K562 (cell line): Measurements from ENCODE around the gene DAZAP1. TPM values are rescaled to one million over a fixed set of nuclear protein-coding genes. Genes with fewer than 3 reads are reported as not detected.

Experiments
- ATAC-seq: fragments of 200-7000 bp; cut with Tn5 transposase; 3 replicates; pipeline ENCODE4 v1.9.1; 2020; ENCODE audit warnings: moderate library complexity
- BruUV-seq: library from RNA; stranded (reverse); fragments of 400-500 nt; replicated peaks from 2 replicates; lab custom pipeline; 2021; lab: Mats Ljungman, UMichigan
- CTCF ChIA-PET: fragments of 300-600 bp; formaldehyde crosslinking; extraction: SDS; loops from one replicate; lab custom pipeline; 2021; ENCODE audit warnings: low intra/inter-chr PET ratio; lab: Yijun Ruan, JAX
- POLR2A ChIA-PET: fragments of 300-600, 350-650 bp; sonication (Branson Sonifier 250); formaldehyde crosslinking; extraction: SDS; loops from one replicate; lab custom pipeline; 2021; ENCODE audit warnings: antibody characterized with exemption, inconsistent platforms; lab: Yijun Ruan, JAX
- DNase-seq, 4 experiments: peaks; one replicate each; pipeline versions ENCODE4 v3.0.0 to v3.0.0-alpha.2; 2011 to 2018; ENCODE audit warnings: low spot score in 3 of 4, mixed read lengths in 3 of 4; ENCODE audit errors: extremely low read depth in 1 of 4
- FAIRE-seq: peaks from 2 replicates; lab custom pipeline; 2011; peaks lifted over from hg19 to GRCh38; lab: Jason Lieb, UNC
- H2AFZ ChIP-seq: 2 replicates; pipeline ENCODE4 v1.6.0; 2011; ENCODE audit warnings: low read depth, low read length, control low read depth, inconsistent platforms
- H3K27ac ChIP-seq: fragments of 200-600 bp; 3 replicates; pipeline ENCODE4 v1.8.0; 2011; ENCODE audit warnings: low read depth, mild to moderate bottlenecking, control low read depth, inconsistent platforms, low read length, moderate library complexity, mixed read lengths; ENCODE audit errors: extremely low read depth
- H3K27me3 ChIP-seq, 2 experiments: fragments of 300-600 bp in 1 of 2; 2 replicates in 1 of 2; 3 replicates in 1 of 2; pipeline versions ENCODE4 v1.6.0 to v1.8.0; 2011; ENCODE audit warnings: inconsistent platforms in 2 of 2, low read length in 2 of 2, mild to moderate bottlenecking in 1 of 2, mixed read lengths in 1 of 2, moderate library complexity in 1 of 2; ENCODE audit not compliant: control insufficient read depth in 2 of 2, insufficient read depth in 2 of 2
- H3K36me3 ChIP-seq: fragments of 300-600 bp; 3 replicates; pipeline ENCODE4 v1.8.0; 2011; ENCODE audit warnings: mild to moderate bottlenecking, low read length, inconsistent platforms; ENCODE audit not compliant: control insufficient read depth, insufficient read depth
- H3K4me1 ChIP-seq, 2 experiments: fragments of 200-600 bp in 1 of 2; replicated peaks in 1 of 2; 2 replicates in 1 of 2; 3 replicates in 1 of 2; pipeline versions ENCODE4 v1.5.1 to v1.8.0; 2011; ENCODE audit warnings: inconsistent platforms in 2 of 2, low read length in 2 of 2, mild to moderate bottlenecking in 1 of 2, mixed read lengths in 1 of 2, moderate library complexity in 1 of 2; ENCODE audit not compliant: control insufficient read depth in 2 of 2, insufficient read depth in 2 of 2
- H3K4me2 ChIP-seq: 2 replicates; pipeline ENCODE4 v1.6.1; 2011; ENCODE audit warnings: low read length, control low read depth, inconsistent platforms, mixed read lengths; ENCODE audit not compliant: insufficient read depth
- H3K4me3 ChIP-seq: fragments of 200-600 bp; sonication (generic), shearing (Covaris generic); 2 replicates; pipeline ENCODE4 v1.5.1; 2016; ENCODE audit warnings: control low read depth, inconsistent platforms
- H3K79me2 ChIP-seq: fragments of 200-600 bp; 3 replicates; pipeline ENCODE4 v1.8.0; 2011; ENCODE audit warnings: low read length, inconsistent platforms; ENCODE audit not compliant: control insufficient read depth, insufficient read depth
- H3K9ac ChIP-seq, 2 experiments: 2 replicates each; pipeline versions ENCODE4 v1.6.0 to v1.6.1; 2011; ENCODE audit warnings: low read depth in 2 of 2, low read length in 2 of 2, control low read depth in 1 of 2, inconsistent platforms in 1 of 2, mild to moderate bottlenecking in 1 of 2, mixed read lengths in 1 of 2; ENCODE audit not compliant: insufficient read depth in 1 of 2
- H3K9me1 ChIP-seq: one replicate; pipeline ENCODE4 v1.6.0; 2011; ENCODE audit warnings: inconsistent platforms, mild to moderate bottlenecking, low read length, moderate library complexity; ENCODE audit not compliant: control insufficient read depth, insufficient read depth
- H3K9me3 ChIP-seq: replicated peaks from 2 replicates; pipeline ENCODE4 v1.5.1; 2011; ENCODE audit warnings: low read depth, low read length, inconsistent platforms; ENCODE audit not compliant: control insufficient read depth, insufficient read depth
- H4K20me1 ChIP-seq: replicated peaks from 2 replicates; pipeline ENCODE4 v1.6.1; 2011; ENCODE audit warnings: low read length, inconsistent platforms, mixed read lengths; ENCODE audit not compliant: control insufficient read depth, insufficient read depth
- FOXJ2 ChIP-seq: fragments of 200-800 bp; sonication (Bioruptor generic); IDR thresholded peaks from 2 replicates; pipeline ENCODE4 v1.6.1; 2016; ENCODE audit warnings: missing genetic modification characterization, missing compliant biosample characterization
- FOXK2 ChIP-seq, 2 experiments: fragments of 450-650 bp; IDR thresholded peaks in 1 of 2; conservative IDR thresholded peaks in 1 of 2; 2 replicates each; pipeline ENCODE4 v1.6.1; 2016; ENCODE audit warnings: low read depth in 2 of 2, mild to moderate bottlenecking in 1 of 2
- NCOA4 ChIP-seq: fragments of 450-650 bp; IDR thresholded peaks from 2 replicates; pipeline ENCODE4 v1.6.1; 2018; ENCODE audit warnings: mild to moderate bottlenecking; ENCODE audit not compliant: partially characterized antibody
- POLR2AphosphoS5 ChIP-seq: IDR thresholded peaks from 2 replicates; pipeline ENCODE4 v1.6.1; 2011; ENCODE audit warnings: mild to moderate bottlenecking, low read depth, low read length, moderate library complexity; ENCODE audit not compliant: control insufficient read depth, insufficient read depth
- SP1 ChIP-seq: sonication (generic); formaldehyde crosslinking; IDR thresholded peaks from 2 replicates; pipeline ENCODE4 v1.8.1; 2022; ENCODE audit warnings: mild to moderate bottlenecking, missing genetic modification reagents
- TOE1 ChIP-seq, 2 experiments: fragments of 450-650 bp in 1 of 2; sonication (generic) in 1 of 2; formaldehyde crosslinking in 1 of 2; IDR thresholded peaks; 2 replicates each; pipeline versions ENCODE4 v1.7.1 to v1.8.0; 2016 to 2022; ENCODE audit warnings: borderline replicate concordance in 2 of 2, mild to moderate bottlenecking in 2 of 2, antibody characterized with exemption in 1 of 2, inconsistent platforms in 1 of 2, low read depth in 1 of 2, missing genetic modification reagents in 1 of 2, moderate library complexity in 1 of 2
- ZNF184 ChIP-seq: sonication (generic); formaldehyde crosslinking; IDR thresholded peaks from 2 replicates; pipeline ENCODE4 v1.5.0; 2020; ENCODE audit warnings: missing genetic modification reagents
- ZNF3 ChIP-seq: fragments of 250-450 bp; sonication (Bioruptor Pico); IDR thresholded peaks from 2 replicates; pipeline ENCODE4 v1.5.0; 2021; ENCODE audit warnings: mild to moderate bottlenecking, moderate library complexity
- ZNF551 ChIP-seq: fragments of 250-450 bp; sonication (Bioruptor Pico); IDR thresholded peaks from 2 replicates; pipeline ENCODE4 v1.5.0; 2021; ENCODE audit warnings: mild to moderate bottlenecking, moderate library complexity
- ZSCAN32 ChIP-seq: fragments of 450-650 bp; formaldehyde crosslinking; IDR thresholded peaks from 2 replicates; pipeline ENCODE4 v1.4.0; 2020; ENCODE audit warnings: mild to moderate bottlenecking, moderate library complexity
- WGBS: fragments of 100-300 bp; shearing (Covaris generic); methylation state at CpG from one replicate; pipeline ENCODE4 v1.1.6; 2016; ENCODE audit warnings: low coverage, mixed read lengths; ENCODE audit not compliant: insufficient coverage; ENCODE audit errors: missing lambda C conversion rate; 5-methylcytosine and 5-hydroxymethylcytosine counted together
- in situ Hi-C: fragments of 300-500 bp; cut with MboI; formaldehyde crosslinking; loops from 4 replicates; pipeline ENCODE4 v1.15.0; 2018; ENCODE audit warnings: inconsistent platforms, mixed read lengths
- intact Hi-C: fragments of 100-400 bp; cut with micrococcal nuclease; formaldehyde crosslinking; loops from 2 replicates; pipeline ENCODE4 v1.14.2; 2022
- polyA plus RNA-seq, 8 experiments: library from polyadenylated mRNA; depleted of rRNA in 4 of 8; stranded (reverse) in 5 of 8; unstranded in 3 of 8; fragments of >200 nt; fragmentation: Nextera tagmentation in 2 of 8; fragmentation: Illumina TruSeq in 1 of 8; extraction: Ambion mirVana in 2 of 8; extraction: Trizol in 1 of 8; gene quantifications; 2 replicates each; pipeline versions ENCODE4 v1.2.1 to v1.2.3, GENCODE V29; 2011 to 2014; ENCODE audit warnings: inconsistent platforms in 1 of 8, missing spikeins in 1 of 8
- total RNA-seq, 7 experiments: library from RNA; depleted of rRNA in 6 of 7; stranded (reverse); fragments of >200 nt in 6 of 7; fragmentation: Illumina TruSeq in 2 of 7; extraction: Trizol in 2 of 7; gene quantifications; 2 replicates each; pipeline versions ENCODE4 v1.2.1 to v1.2.3, GENCODE V29; 2011 to 2021; ENCODE audit warnings: low replicate concordance in 1 of 7
- TF ChIP-seq, protein P1 (sequence below), 2 experiments: IDR thresholded peaks; 2 replicates each; pipeline ENCODE4 v1.6.1; 2011; ENCODE audit warnings: borderline replicate concordance in 1 of 2, control low read depth in 1 of 2, low read depth in 1 of 2, low read length in 1 of 2, mild to moderate bottlenecking in 1 of 2, mixed read lengths in 1 of 2, moderate library complexity in 1 of 2; ENCODE audit not compliant: insufficient read depth in 1 of 2, insufficient read length in 1 of 2, poor library complexity in 1 of 2, severe bottlenecking in 1 of 2; ENCODE audit errors: extremely low read depth in 1 of 2
- TF ChIP-seq, protein P2 (sequence below): fragments of 150-350 bp; conservative IDR thresholded peaks from 2 replicates; pipeline ENCODE4 v1.6.1; 2014; ENCODE audit warnings: low read length

Gene DAZAP1
- total and polyA plus RNA-seq, 9 of the 15 experiments (the other 6 are each of a cell fraction or from before 2014, with no cell fraction given) = 10.8 to 289 (median 142) TPM

DNA sequence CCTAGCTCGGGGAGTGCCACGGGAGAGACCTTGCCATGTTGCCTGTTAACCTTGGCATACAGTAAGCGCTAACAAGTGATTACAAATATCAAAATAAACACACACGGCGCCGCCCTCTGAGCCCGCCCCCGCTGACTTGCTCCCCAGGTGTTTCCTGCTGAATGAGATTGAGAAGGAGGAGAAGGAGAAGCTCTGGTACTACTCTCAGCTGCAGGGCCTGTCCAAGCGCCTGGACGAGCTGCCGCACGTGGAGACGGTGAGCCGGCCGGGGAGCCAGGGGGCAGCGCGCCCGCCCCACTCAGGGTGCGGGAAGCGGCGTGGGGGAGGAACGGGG is 47.6 kb downstream of the DAZAP1 start (continued):
- no peak for TF ChIP-seq ZNF3 (CRISPR knock-in tag)
- TF ChIP-seq POLR2AphosphoS5 = 0 out of 2 replicates have a peak, but pooled peaks have one; percentile 13
- TF ChIP-seq, protein P1, sequence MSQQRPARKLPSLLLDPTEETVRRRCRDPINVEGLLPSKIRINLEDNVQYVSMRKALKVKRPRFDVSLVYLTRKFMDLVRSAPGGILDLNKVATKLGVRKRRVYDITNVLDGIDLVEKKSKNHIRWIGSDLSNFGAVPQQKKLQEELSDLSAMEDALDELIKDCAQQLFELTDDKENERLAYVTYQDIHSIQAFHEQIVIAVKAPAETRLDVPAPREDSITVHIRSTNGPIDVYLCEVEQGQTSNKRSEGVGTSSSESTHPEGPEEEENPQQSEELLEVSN (IDR thresholded peaks at IDR 0.05; ENCODE audit: borderline replicate concordance in 1 of 2, extremely low read depth in 1 of 2, insufficient read depth in 1 of 2, insufficient read length in 1 of 2, low read depth in 1 of 2, low read length in 1 of 2, poor library complexity in 1 of 2, severe bottlenecking in 1 of 2) = peak in 1 of 2 experiments; percentile 57
- no peak for TF ChIP-seq ZNF184 (CRISPR knock-in tag)
- TF ChIP-seq ZSCAN32 (CRISPR knock-in tag) = no peak
- TF ChIP-seq, all 486 proteins: peak for 11

DNA sequence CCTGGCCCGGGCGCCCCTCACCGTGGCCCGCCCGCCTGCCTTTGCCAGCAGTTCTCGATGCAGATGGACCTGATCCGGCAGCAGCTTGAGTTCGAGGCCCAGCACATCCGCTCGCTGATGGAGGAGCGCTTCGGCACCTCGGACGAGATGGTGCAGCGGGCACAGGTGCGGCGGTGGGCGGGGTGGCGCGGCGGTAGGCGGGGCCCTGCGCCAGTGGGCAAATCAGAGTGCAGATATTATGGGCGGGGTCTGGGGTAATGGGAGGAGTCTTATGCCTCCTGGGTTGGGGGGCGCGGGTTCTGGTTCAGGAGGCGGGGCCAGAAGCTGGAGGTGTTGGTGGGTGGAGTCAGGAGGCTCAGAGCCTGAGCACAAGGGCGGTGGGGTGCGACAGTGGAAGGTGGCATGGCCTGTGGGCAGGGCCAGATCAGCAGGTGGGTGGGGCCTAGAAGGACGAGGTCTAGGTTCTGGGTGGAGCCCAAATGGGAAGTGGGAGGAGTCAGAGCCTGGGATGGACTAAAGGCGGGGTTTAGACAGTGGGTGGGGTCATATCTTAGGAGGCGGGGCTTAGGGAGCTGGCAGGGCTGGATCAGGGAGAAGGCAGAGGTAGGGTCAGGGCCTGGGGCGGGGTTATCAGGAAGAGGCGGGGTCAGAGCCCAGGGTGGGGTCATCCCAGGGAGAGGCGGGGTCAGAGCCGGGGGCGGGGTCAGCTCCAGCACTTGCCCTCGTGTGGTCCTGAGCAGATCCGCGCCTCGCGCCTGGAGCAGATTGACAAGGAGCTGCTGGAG is 48.1 kb downstream of the DAZAP1 start:
- Histone ChIP-seq H3K4me2 (peak overlapping the region; percentile 84), H4K20me1 (peaks cover 26% of the 10 kb centered on the region), H3K4me3 (peak overlapping the region; percentile 39), H3K9me1 (peaks cover 7% of the 10 kb centered on the region), H3K9ac (peak overlapping the region in 1 of 2 experiments; percentile 82; a peak in 2 of 4 replicates), H3K36me3 (peaks cover 6% of the 10 kb centered on the region; the same call in 1 of the 3 replicates), H3K9me3 (no peaks in the 10 kb centered on the region), H2AFZ (peak overlapping the region; percentile 92), H3K27me3 (peaks cover 0 to 9% of the 10 kb centered on the region in 2 experiments; a peak in 1 of 5 replicates), H3K79me2 (no peaks in the 10 kb centered on the region), H3K4me1 (peaks cover 5 to 73% of the 10 kb centered on the region in 2 experiments; a peak in 4 of 5 replicates), H3K27ac (no peak overlapping the region)
- WGBS = 3% methylated on average over 23 of the region's 42 CpGs
- peak; percentile 92 to 98 (median 97) for DNase-seq
- BruUV-seq = no TSS peak
- FAIRE-seq = peak; percentile 99
- ATAC-seq = peak; percentile 92
- ChIA-PET POLR2A (interaction anchor here (0.6 to 3.1 kb wide), 13 partner anchors 9 to 327 kb away, joined by 3 to 10 read pairs (median 6); no protein-coding TSS in a partner anchor), CTCF (no interaction called here)
- intact Hi-C loops = loop anchor here (5.0 kb wide), 1 partner anchor 57 kb away; the partner anchor contains the start of gene ADAMTSL5
- in situ Hi-C loops = loop anchor here (5.0 kb wide), 1 partner anchor 52 kb away; no protein-coding TSS in a partner anchor
- TF ChIP-seq SP1 (CRISPR knock-in tag) (peak; percentile 93), FOXK2 (conservative IDR thresholded peaks at IDR 0.05 in 1 of 2, IDR thresholded peaks at IDR 0.05 in 1 of 2; ENCODE audit: low read depth in 2 of 2) (no peak), ZNF551 (CRISPR knock-in tag) (no peak), FOXJ2 (tag) (no peak), NCOA4 (no peak), TOE1 (IDR thresholded peaks at IDR 0.05; ENCODE audit: borderline replicate concordance) (peak; percentile 33; the same call in 1 of the 2 replicates), TOE1 (CRISPR knock-in tag; IDR thresholded peaks at IDR 0.05; ENCODE audit: borderline replicate concordance, low read depth) (no peak)
- TF ChIP-seq, protein P2, sequence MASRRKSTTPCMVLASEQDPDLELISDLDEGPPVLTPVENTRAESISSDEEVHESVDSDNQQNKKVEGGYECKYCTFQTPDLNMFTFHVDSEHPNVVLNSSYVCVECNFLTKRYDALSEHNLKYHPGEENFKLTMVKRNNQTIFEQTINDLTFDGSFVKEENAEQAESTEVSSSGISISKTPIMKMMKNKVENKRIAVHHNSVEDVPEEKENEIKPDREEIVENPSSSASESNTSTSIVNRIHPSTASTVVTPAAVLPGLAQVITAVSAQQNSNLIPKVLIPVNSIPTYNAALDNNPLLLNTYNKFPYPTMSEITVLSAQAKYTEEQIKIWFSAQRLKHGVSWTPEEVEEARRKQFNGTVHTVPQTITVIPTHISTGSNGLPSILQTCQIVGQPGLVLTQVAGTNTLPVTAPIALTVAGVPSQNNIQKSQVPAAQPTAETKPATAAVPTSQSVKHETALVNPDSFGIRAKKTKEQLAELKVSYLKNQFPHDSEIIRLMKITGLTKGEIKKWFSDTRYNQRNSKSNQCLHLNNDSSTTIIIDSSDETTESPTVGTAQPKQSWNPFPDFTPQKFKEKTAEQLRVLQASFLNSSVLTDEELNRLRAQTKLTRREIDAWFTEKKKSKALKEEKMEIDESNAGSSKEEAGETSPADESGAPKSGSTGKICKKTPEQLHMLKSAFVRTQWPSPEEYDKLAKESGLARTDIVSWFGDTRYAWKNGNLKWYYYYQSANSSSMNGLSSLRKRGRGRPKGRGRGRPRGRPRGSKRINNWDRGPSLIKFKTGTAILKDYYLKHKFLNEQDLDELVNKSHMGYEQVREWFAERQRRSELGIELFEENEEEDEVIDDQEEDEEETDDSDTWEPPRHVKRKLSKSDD = no peak
